Colonic mucosa (tissue), 4 donors: ENCODE results near the gene CNDP2. TPM values are rescaled to one million over a fixed set of nuclear protein-coding genes. Genes with fewer than 3 reads are reported as not detected.

ENCODE experiments used
- DNase-seq: peaks from one replicate; pipeline ENCODE4 v3.0.0-alpha.2; 2020
- H3K27ac ChIP-seq: fragments of 200-600 bp; one replicate; pipeline ENCODE4 v1.8.0; 2021
- H3K27me3 ChIP-seq: fragments of 200-600 bp; one replicate; pipeline ENCODE4 v1.8.0; 2021
- H3K36me3 ChIP-seq: fragments of 200-600 bp; one replicate; pipeline ENCODE4 v1.8.0; 2021
- H3K4me1 ChIP-seq: fragments of 200-600 bp; one replicate; pipeline ENCODE4 v1.8.0; 2021; ENCODE audit warnings: mild to moderate bottlenecking
- H3K4me3 ChIP-seq: fragments of 200-600 bp; one replicate; pipeline ENCODE4 v1.8.0; 2021
- H3K9ac ChIP-seq, 2 donors: one replicate each; pipeline ENCODE4 v1.7.0; 2013; ENCODE audit warnings: control low read depth in 2 of 2, low read depth in 2 of 2, low read length in 2 of 2
- H3K9me3 ChIP-seq: fragments of 200-600 bp; one replicate; pipeline ENCODE4 v1.8.0; 2021
- CTCF ChIP-seq: fragments of 200-600 bp; IDR thresholded peaks from one replicate; pipeline ENCODE4 v1.8.0; 2022; ENCODE audit warnings: antibody characterized with exemption, mild to moderate bottlenecking
- intact Hi-C: fragments of 100-400 bp; cut with DNase I; formaldehyde crosslinking; loops from one replicate; pipeline ENCODE4 v1.14.1; 2022
- total RNA-seq, 2 donors: library from RNA; stranded (reverse); fragmentation: NEBNext Ultra II Directional in 1 of 2; extraction: Animal tissue kit (Norgen Biotek cat#: 25700) in 1 of 2; gene quantifications; one replicate each; pipeline ENCODE4 v1.2.1, GENCODE V29; 2021
- donor health status: healthy.
- donor health status: DM: no; HTN: no; CAD: no.
- donor health status: DM: no; HTN: no; CAD: no.

CNDP2 gene
- 100 to 1,000 TPM; 206 to 261 TPM for total RNA-seq

- peak within 1 kb of the TSS; percentile 91 for H3K27ac ChIP-seq
- peak; percentile 100 for DNase-seq
- TF ChIP-seq CTCF: no peak
- H3K9me3 ChIP-seq: no peaks in the 10 kb centered on the region
- no peaks in the 10 kb centered on the region for H3K36me3 ChIP-seq
- intact Hi-C loops: loop anchor here (10.0 kb wide), 1 partner anchor 301 kb away; no protein-coding TSS in a partner anchor
- H3K4me3 ChIP-seq: peak within 1 kb of the TSS; percentile 96
- no peaks in the 10 kb centered on the region for H3K27me3 ChIP-seq
- peak within 1 kb of the TSS; percentile 82 to 97 for H3K9ac ChIP-seq
- H3K4me1 ChIP-seq: peaks cover 20% of the 10 kb centered on the region
These were observed at the start of gene CNDP2 for GRCh38 chr18:74495581-74496507. Gene CNDP2 (plus strand): TSS chr18:74496363. CDS start chr18:74499974, 3,611 bp downstream.

GRCh38 chr18:74446631-74447403, 49.3 kb upstream of the CNDP2 start:
- intact Hi-C loops: no loop called here

GRCh38 chr18:74447404-74448152, 48.6 kb upstream of the CNDP2 start:
- TF ChIP-seq CTCF: no peak
- no peaks in the 10 kb centered on the region for H3K36me3 ChIP-seq
- no peaks in the 10 kb centered on the region for H3K9me3 ChIP-seq
- no peaks in the 10 kb centered on the region for H3K27me3 ChIP-seq
- no peak overlapping the region for H3K27ac ChIP-seq
- no peak for DNase-seq
- H3K9ac ChIP-seq: no peak overlapping the region
- intact Hi-C loops: no loop called here
- H3K4me3 ChIP-seq: no peak overlapping the region
- no peaks in the 10 kb centered on the region for H3K4me1 ChIP-seq

More at GRCh38 chr18:74446631-74447403, 49.3 kb upstream of the CNDP2 start:
- Histone ChIP-seq H3K27me3 (no peaks in the 10 kb centered on the region), H3K4me1 (no peaks in the 10 kb centered on the region), H3K27ac (no peak overlapping the region), H3K9me3 (no peaks in the 10 kb centered on the region), H3K4me3 (no peak overlapping the region), H3K36me3 (no peaks in the 10 kb centered on the region), H3K9ac (no peak overlapping the region)
- no peak for DNase-seq
- TF ChIP-seq CTCF: no peak

- DNase-seq: no peak
- no peak for TF ChIP-seq CTCF
- Histone ChIP-seq H3K4me3 (no peak overlapping the region), H3K36me3 (no peaks in the 10 kb centered on the region), H3K9me3 (no peaks in the 10 kb centered on the region), H3K9ac (no peak overlapping the region), H3K4me1 (no peaks in the 10 kb centered on the region), H3K27ac (no peak overlapping the region), H3K27me3 (peaks cover 12% of the 10 kb centered on the region)
- intact Hi-C loops: no loop called here
These were observed 45.5 kb upstream of the CNDP2 start for GRCh38 chr18:74450626-74451025.

GRCh38 chr18:74451148-74451547, 45.0 kb upstream of the CNDP2 start:
- H3K4me3 ChIP-seq: no peak overlapping the region
- no peak for DNase-seq
- H3K4me1 ChIP-seq: no peaks in the 10 kb centered on the region
- no peak overlapping the region for H3K27ac ChIP-seq
- no peak overlapping the region for H3K9ac ChIP-seq
- peaks cover 17% of the 10 kb centered on the region for H3K27me3 ChIP-seq
- intact Hi-C loops: no loop called here
- no peaks in the 10 kb centered on the region for H3K9me3 ChIP-seq
- TF ChIP-seq CTCF: no peak
- no peaks in the 10 kb centered on the region for H3K36me3 ChIP-seq
